PC-3 (cell line): Measurements from ENCODE around the gene BMPER. TPM values are rescaled to one million over a fixed set of nuclear protein-coding genes. Genes with fewer than 3 reads are reported as not detected.
A peak's percentile ranks its signal among the peaks of the same experiment; 100 is the strongest.

ENCODE experiments used
- ATAC-seq: fragments of 200-7000 bp; cut with Tn5 transposase; 2 replicates; pipeline ENCODE4 v1.9.1; 2020; ENCODE audit warnings: mild to moderate bottlenecking, moderate library complexity
- BruUV-seq: library from RNA; stranded (reverse); fragments of 400-500 nt; replicated peaks from 2 replicates; lab custom pipeline; 2021; lab: Mats Ljungman, UMichigan
- CTCF ChIA-PET: fragments of 300-600 bp; sonication (Branson Sonifier 250); formaldehyde crosslinking; loops from one replicate; lab custom pipeline; 2022; ENCODE audit warnings: antibody characterized with exemption; lab: Charles Lee
- POLR2A ChIA-PET: fragments of 300-600 bp; sonication (Branson Sonifier 250); formaldehyde crosslinking; loops from one replicate; lab custom pipeline; 2022; ENCODE audit warnings: antibody characterized with exemption; ENCODE audit not compliant: unreplicated experiment; lab: Charles Lee
- DNase-seq: peaks from one replicate; pipeline ENCODE4 v3.0.0-alpha.2; 2015
- H2AFZ ChIP-seq: fragments of 300-600 bp; sonication (generic); 2 replicates; pipeline ENCODE4 v1.6.0; 2016; ENCODE audit warnings: antibody characterized with exemption, low read length
- H3F3A ChIP-seq: fragments of 300-600 bp; sonication (generic); one replicate; pipeline ENCODE4 v1.6.0; 2017; ENCODE audit warnings: antibody characterized with exemption, low read length, control low read depth, mild to moderate bottlenecking; ENCODE audit not compliant: unreplicated experiment
- H3K27ac ChIP-seq: fragments of 300-600 bp; sonication (generic); 2 replicates; pipeline ENCODE4 v1.5.1; 2016; ENCODE audit warnings: mild to moderate bottlenecking, low read length
- H3K27me3 ChIP-seq: fragments of 300-600 bp; sonication (generic); 2 replicates; pipeline ENCODE4 v1.6.1; 2016; ENCODE audit warnings: low read length, mixed read lengths
- H3K36me3 ChIP-seq: fragments of 300-600 bp; sonication (generic); 2 replicates; pipeline ENCODE4 v1.6.1; 2016; ENCODE audit warnings: low read depth, mixed run types, low read length, mixed read lengths
- H3K4me1 ChIP-seq: fragments of 300-600 bp; sonication (generic); 2 replicates; pipeline ENCODE4 v1.5.1; 2016; ENCODE audit warnings: low read length; ENCODE audit not compliant: insufficient read depth
- H3K4me2 ChIP-seq: fragments of 300-600 bp; sonication (generic); 2 replicates; pipeline ENCODE4 v1.6.0; 2016; ENCODE audit warnings: low read length
- H3K4me3 ChIP-seq: fragments of 300-600 bp; sonication (generic); 2 replicates; pipeline ENCODE4 v1.5.1; 2016; ENCODE audit warnings: mild to moderate bottlenecking, low read length, mixed read lengths
- H3K79me2 ChIP-seq: fragments of 300-600 bp; sonication (generic); 2 replicates; pipeline ENCODE4 v1.6.1; 2017; ENCODE audit warnings: low read length, mixed read lengths
- H3K9ac ChIP-seq: fragments of 300-600 bp; sonication (generic); 2 replicates; pipeline ENCODE4 v1.6.0; 2016; ENCODE audit warnings: mild to moderate bottlenecking, low read length
- H3K9me2 ChIP-seq: fragments of 300-600 bp; sonication (generic); replicated peaks from 2 replicates; pipeline ENCODE4 v1.6.1; 2016; ENCODE audit warnings: mixed run types, low read length, mixed read lengths
- H3K9me3 ChIP-seq: fragments of 300-600 bp; sonication (generic); 2 replicates; pipeline ENCODE4 v1.6.1; 2016; ENCODE audit warnings: low read length, mixed read lengths
- H4K20me1 ChIP-seq: fragments of 300-600 bp; sonication (generic); 2 replicates; pipeline ENCODE4 v1.6.1; 2016; ENCODE audit warnings: low read length, mixed read lengths
- EZH2 ChIP-seq: fragments of 300-600 bp; sonication (generic); IDR thresholded peaks from one replicate; pipeline ENCODE4 v1.6.1; 2017; ENCODE audit warnings: antibody characterized with exemption, mild to moderate bottlenecking, low read length; ENCODE audit not compliant: unreplicated experiment
- EZH2phosphoT487 ChIP-seq: fragments of 300-600 bp; sonication (generic); IDR thresholded peaks from 2 replicates; pipeline ENCODE4 v1.6.1; 2018; ENCODE audit warnings: mild to moderate bottlenecking, antibody characterized with exemption, low read length, borderline replicate concordance
- intact Hi-C: fragments of 100-400 bp; cut with micrococcal nuclease; formaldehyde crosslinking; loops from 2 replicates; pipeline ENCODE4 v1.9.0; 2023
- total RNA-seq: library from RNA; depleted of rRNA; stranded (reverse); fragments of >200 nt; gene quantifications from 2 replicates; pipeline ENCODE4 v1.2.3, GENCODE V29; 2014
- TF ChIP-seq, protein P1 (sequence below): fragments of 300-600 bp; sonication (generic); conservative IDR thresholded peaks from 2 replicates; pipeline ENCODE4 v1.5.1; 2017; ENCODE audit warnings: antibody characterized with exemption, low read depth, mild to moderate bottlenecking, low read length

BMPER gene
- total RNA-seq, 1 experiment from 2014 or later = 0.11 TPM

DNA sequence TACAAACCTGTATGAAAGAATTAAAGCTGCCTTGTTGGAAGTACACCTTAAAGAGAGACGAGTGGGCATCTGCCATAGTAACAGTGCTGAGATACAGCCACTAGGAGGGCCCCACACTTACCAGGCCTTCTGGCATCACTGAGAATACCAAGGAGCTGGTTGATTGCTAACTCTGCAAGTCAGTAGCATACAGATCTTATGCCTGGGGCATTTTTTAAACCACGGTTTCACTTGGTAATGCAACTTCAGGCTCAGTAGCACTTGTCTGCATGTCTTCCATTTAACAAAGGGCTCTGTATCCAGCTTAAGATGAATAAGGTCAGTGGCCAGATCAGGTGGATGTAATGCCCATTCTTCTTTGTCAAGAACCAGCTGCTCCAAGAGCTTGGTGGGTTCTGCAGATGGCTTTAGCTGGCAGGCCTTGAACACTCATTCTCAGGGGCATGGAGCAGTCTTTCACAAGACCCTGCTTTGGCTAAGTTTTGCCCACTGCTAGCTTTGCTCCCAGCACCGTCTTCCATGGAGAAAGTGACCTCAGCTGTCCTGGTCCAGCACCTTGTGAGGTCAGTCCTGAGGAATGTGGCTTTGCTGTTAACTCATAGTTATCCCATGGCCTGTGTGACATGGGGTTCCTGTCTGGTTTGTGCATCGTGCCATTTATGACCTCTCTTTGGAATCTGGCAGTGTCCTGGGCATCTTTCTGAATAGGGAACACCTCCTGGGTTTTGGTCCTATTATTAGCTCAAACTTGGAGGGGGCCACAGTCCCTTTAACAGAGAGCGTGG lies 68.1 kb downstream of the BMPER start:
- DNase-seq = no peak
- ChIA-PET CTCF (interaction anchor here (0.6 kb wide), 1 partner anchor 90 kb away, joined by 10 read pairs; no protein-coding TSS in a partner anchor), POLR2A (no interaction called here)
- no peaks in the 10 kb centered on the region for H3K79me2 ChIP-seq
- H4K20me1 ChIP-seq = no peaks in the 10 kb centered on the region
- no peak overlapping the region for H3K4me3 ChIP-seq
- H3K27me3 ChIP-seq = 0 out of 2 replicates have a peak, but pooled peaks cover 5% of the 10 kb centered on the region
- TF ChIP-seq, protein P1, sequence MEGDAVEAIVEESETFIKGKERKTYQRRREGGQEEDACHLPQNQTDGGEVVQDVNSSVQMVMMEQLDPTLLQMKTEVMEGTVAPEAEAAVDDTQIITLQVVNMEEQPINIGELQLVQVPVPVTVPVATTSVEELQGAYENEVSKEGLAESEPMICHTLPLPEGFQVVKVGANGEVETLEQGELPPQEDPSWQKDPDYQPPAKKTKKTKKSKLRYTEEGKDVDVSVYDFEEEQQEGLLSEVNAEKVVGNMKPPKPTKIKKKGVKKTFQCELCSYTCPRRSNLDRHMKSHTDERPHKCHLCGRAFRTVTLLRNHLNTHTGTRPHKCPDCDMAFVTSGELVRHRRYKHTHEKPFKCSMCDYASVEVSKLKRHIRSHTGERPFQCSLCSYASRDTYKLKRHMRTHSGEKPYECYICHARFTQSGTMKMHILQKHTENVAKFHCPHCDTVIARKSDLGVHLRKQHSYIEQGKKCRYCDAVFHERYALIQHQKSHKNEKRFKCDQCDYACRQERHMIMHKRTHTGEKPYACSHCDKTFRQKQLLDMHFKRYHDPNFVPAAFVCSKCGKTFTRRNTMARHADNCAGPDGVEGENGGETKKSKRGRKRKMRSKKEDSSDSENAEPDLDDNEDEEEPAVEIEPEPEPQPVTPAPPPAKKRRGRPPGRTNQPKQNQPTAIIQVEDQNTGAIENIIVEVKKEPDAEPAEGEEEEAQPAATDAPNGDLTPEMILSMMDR = no peak
- TF ChIP-seq EZH2 (no peak), EZH2phosphoT487 (no peak)
- H3F3A ChIP-seq = no peaks in the 10 kb centered on the region
- H3K4me2 ChIP-seq = no peak overlapping the region
- H2AFZ ChIP-seq = no peak overlapping the region
- BruUV-seq = no TSS peak
- no peaks in the 10 kb centered on the region for H3K4me1 ChIP-seq
- no peaks in the 10 kb centered on the region for H3K36me3 ChIP-seq
- intact Hi-C loops = no loop called here
- no peaks in the 10 kb centered on the region for H3K9me2 ChIP-seq
- no peak overlapping the region for H3K9ac ChIP-seq
- no peak overlapping the region for H3K27ac ChIP-seq
- ATAC-seq = no peak
- no peaks in the 10 kb centered on the region for H3K9me3 ChIP-seq

DNA sequence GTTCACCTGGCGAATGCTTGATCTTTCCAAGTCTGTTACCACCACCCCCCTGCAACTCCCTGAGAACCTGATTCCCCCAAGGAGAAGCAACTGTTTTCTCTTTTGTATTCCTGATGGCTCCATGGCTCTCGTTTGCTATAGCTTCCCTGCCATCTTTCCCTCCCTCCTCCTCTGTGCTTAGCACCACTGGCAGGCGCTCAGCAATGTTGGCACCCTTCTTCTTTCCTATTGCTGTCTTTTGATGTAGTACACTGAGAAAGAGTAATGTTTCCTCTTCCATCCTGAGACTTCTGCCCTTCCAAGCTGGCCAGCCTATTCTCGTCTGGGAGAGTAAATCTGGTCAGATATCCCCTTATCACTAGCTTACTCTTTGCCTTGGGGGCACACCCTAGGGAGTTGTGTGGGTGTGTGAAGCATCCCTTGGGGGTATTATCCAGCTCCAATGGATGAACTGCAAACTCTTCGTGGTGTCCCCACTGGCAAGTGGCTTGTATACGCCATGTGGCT lies 74.0 kb downstream of the BMPER start:
- Histone ChIP-seq H3F3A (no peaks in the 10 kb centered on the region), H3K9me2 (no peaks in the 10 kb centered on the region), H3K4me3 (no peak overlapping the region), H3K9ac (no peak overlapping the region), H3K27me3 (no peaks in the 10 kb centered on the region), H3K4me2 (peak overlapping the region; percentile 49; the same call in 1 of the 2 replicates), H3K79me2 (no peaks in the 10 kb centered on the region), H3K9me3 (no peaks in the 10 kb centered on the region), H3K27ac (no peak overlapping the region), H3K36me3 (no peaks in the 10 kb centered on the region), H4K20me1 (no peaks in the 10 kb centered on the region), H3K4me1 (peaks cover 17% of the 10 kb centered on the region), H2AFZ (0 out of 2 replicates have a peak overlapping the region, but pooled peaks have one; percentile 19)
- no TSS peak for BruUV-seq
- DNase-seq (no peak), ATAC-seq (no peak)
- POLR2A ChIA-PET = no interaction called here
- TF ChIP-seq, protein P1 = no peak
- TF ChIP-seq EZH2phosphoT487 (no peak), EZH2 (no peak)
- intact Hi-C loops = no loop called here
- CTCF ChIA-PET = no interaction called here
